K562 (cell line): ENCODE results near the gene NREP. TPM values are rescaled to one million over a fixed set of nuclear protein-coding genes. Genes with fewer than 3 reads are reported as not detected.

ENCODE experiments used
- ATAC-seq: fragments of 200-7000 bp; cut with Tn5 transposase; 3 replicates; pipeline ENCODE4 v1.9.1; 2020; ENCODE audit warnings: moderate library complexity
- BruUV-seq: library from RNA; stranded (reverse); fragments of 400-500 nt; replicated peaks from 2 replicates; lab custom pipeline; 2021; lab: Mats Ljungman, UMichigan
- CTCF ChIA-PET: fragments of 300-600 bp; formaldehyde crosslinking; extraction: SDS; loops from one replicate; lab custom pipeline; 2021; ENCODE audit warnings: low intra/inter-chr PET ratio; lab: Yijun Ruan, JAX
- POLR2A ChIA-PET: fragments of 300-600, 350-650 bp; sonication (Branson Sonifier 250); formaldehyde crosslinking; extraction: SDS; loops from one replicate; lab custom pipeline; 2021; ENCODE audit warnings: antibody characterized with exemption, inconsistent platforms; lab: Yijun Ruan, JAX
- DNase-seq, 4 experiments: peaks; one replicate each; pipeline versions ENCODE4 v3.0.0 to v3.0.0-alpha.2; 2011 to 2018; ENCODE audit warnings: low spot score in 3 of 4, mixed read lengths in 3 of 4; ENCODE audit errors: extremely low read depth in 1 of 4
- FAIRE-seq: peaks from 2 replicates; lab custom pipeline; 2011; peaks lifted over from hg19 to GRCh38; lab: Jason Lieb, UNC
- H2AFZ ChIP-seq: 2 replicates; pipeline ENCODE4 v1.6.0; 2011; ENCODE audit warnings: low read depth, low read length, control low read depth, inconsistent platforms
- H3K27ac ChIP-seq: fragments of 200-600 bp; 3 replicates; pipeline ENCODE4 v1.8.0; 2011; ENCODE audit warnings: low read depth, mild to moderate bottlenecking, control low read depth, inconsistent platforms, low read length, moderate library complexity, mixed read lengths; ENCODE audit errors: extremely low read depth
- H3K27me3 ChIP-seq, 2 experiments: fragments of 300-600 bp in 1 of 2; 2 replicates in 1 of 2; 3 replicates in 1 of 2; pipeline versions ENCODE4 v1.6.0 to v1.8.0; 2011; ENCODE audit warnings: inconsistent platforms in 2 of 2, low read length in 2 of 2, mild to moderate bottlenecking in 1 of 2, mixed read lengths in 1 of 2, moderate library complexity in 1 of 2; ENCODE audit not compliant: control insufficient read depth in 2 of 2, insufficient read depth in 2 of 2
- H3K36me3 ChIP-seq: fragments of 300-600 bp; 3 replicates; pipeline ENCODE4 v1.8.0; 2011; ENCODE audit warnings: mild to moderate bottlenecking, low read length, inconsistent platforms; ENCODE audit not compliant: control insufficient read depth, insufficient read depth
- H3K4me1 ChIP-seq, 2 experiments: fragments of 200-600 bp in 1 of 2; replicated peaks in 1 of 2; 2 replicates in 1 of 2; 3 replicates in 1 of 2; pipeline versions ENCODE4 v1.5.1 to v1.8.0; 2011; ENCODE audit warnings: inconsistent platforms in 2 of 2, low read length in 2 of 2, mild to moderate bottlenecking in 1 of 2, mixed read lengths in 1 of 2, moderate library complexity in 1 of 2; ENCODE audit not compliant: control insufficient read depth in 2 of 2, insufficient read depth in 2 of 2
- H3K4me2 ChIP-seq: 2 replicates; pipeline ENCODE4 v1.6.1; 2011; ENCODE audit warnings: low read length, control low read depth, inconsistent platforms, mixed read lengths; ENCODE audit not compliant: insufficient read depth
- H3K4me3 ChIP-seq: fragments of 200-600 bp; sonication (generic), shearing (Covaris generic); 2 replicates; pipeline ENCODE4 v1.5.1; 2016; ENCODE audit warnings: control low read depth, inconsistent platforms
- H3K79me2 ChIP-seq: fragments of 200-600 bp; 3 replicates; pipeline ENCODE4 v1.8.0; 2011; ENCODE audit warnings: low read length, inconsistent platforms; ENCODE audit not compliant: control insufficient read depth, insufficient read depth
- H3K9ac ChIP-seq, 2 experiments: 2 replicates each; pipeline versions ENCODE4 v1.6.0 to v1.6.1; 2011; ENCODE audit warnings: low read depth in 2 of 2, low read length in 2 of 2, control low read depth in 1 of 2, inconsistent platforms in 1 of 2, mild to moderate bottlenecking in 1 of 2, mixed read lengths in 1 of 2; ENCODE audit not compliant: insufficient read depth in 1 of 2
- H3K9me1 ChIP-seq: one replicate; pipeline ENCODE4 v1.6.0; 2011; ENCODE audit warnings: inconsistent platforms, mild to moderate bottlenecking, low read length, moderate library complexity; ENCODE audit not compliant: control insufficient read depth, insufficient read depth
- H3K9me3 ChIP-seq: replicated peaks from 2 replicates; pipeline ENCODE4 v1.5.1; 2011; ENCODE audit warnings: low read depth, low read length, inconsistent platforms; ENCODE audit not compliant: control insufficient read depth, insufficient read depth
- H4K20me1 ChIP-seq: replicated peaks from 2 replicates; pipeline ENCODE4 v1.6.1; 2011; ENCODE audit warnings: low read length, inconsistent platforms, mixed read lengths; ENCODE audit not compliant: control insufficient read depth, insufficient read depth
- CHD4 ChIP-seq: fragments of 200-600 bp; sonication (generic); IDR thresholded peaks from 3 replicates; pipeline ENCODE4 v1.6.1; 2012; ENCODE audit warnings: low read depth, mild to moderate bottlenecking, mixed read lengths, low read length, inconsistent platforms; ENCODE audit not compliant: insufficient read depth, insufficient replicate concordance, poor library complexity, severe bottlenecking
- ETV1 ChIP-seq: fragments of 450-650 bp; conservative IDR thresholded peaks from 2 replicates; pipeline ENCODE4 v1.6.1; 2016; ENCODE audit warnings: missing genetic modification characterization, control low read depth, low read depth, missing compliant biosample characterization
- ZFP36 ChIP-seq: fragments of 150-350 bp; IDR thresholded peaks from 2 replicates; pipeline ENCODE4 v1.6.1; 2018; ENCODE audit warnings: low read length, low read depth; ENCODE audit not compliant: partially characterized antibody
- WGBS: fragments of 100-300 bp; shearing (Covaris generic); methylation state at CpG from one replicate; pipeline ENCODE4 v1.1.6; 2016; ENCODE audit warnings: low coverage, mixed read lengths; ENCODE audit not compliant: insufficient coverage; ENCODE audit errors: missing lambda C conversion rate; 5-methylcytosine and 5-hydroxymethylcytosine counted together
- in situ Hi-C: fragments of 300-500 bp; cut with MboI; formaldehyde crosslinking; loops from 4 replicates; pipeline ENCODE4 v1.15.0; 2018; ENCODE audit warnings: inconsistent platforms, mixed read lengths
- intact Hi-C: fragments of 100-400 bp; cut with micrococcal nuclease; formaldehyde crosslinking; loops from 2 replicates; pipeline ENCODE4 v1.14.2; 2022
- polyA plus RNA-seq, 8 experiments: library from polyadenylated mRNA; depleted of rRNA in 4 of 8; stranded (reverse) in 5 of 8; unstranded in 3 of 8; fragments of >200 nt; fragmentation: Nextera tagmentation in 2 of 8; fragmentation: Illumina TruSeq in 1 of 8; extraction: Ambion mirVana in 2 of 8; extraction: Trizol in 1 of 8; gene quantifications; 2 replicates each; pipeline versions ENCODE4 v1.2.1 to v1.2.3, GENCODE V29; 2011 to 2014; ENCODE audit warnings: inconsistent platforms in 1 of 8, missing spikeins in 1 of 8
- total RNA-seq, 7 experiments: library from RNA; depleted of rRNA in 6 of 7; stranded (reverse); fragments of >200 nt in 6 of 7; fragmentation: Illumina TruSeq in 2 of 7; extraction: Trizol in 2 of 7; gene quantifications; 2 replicates each; pipeline versions ENCODE4 v1.2.1 to v1.2.3, GENCODE V29; 2011 to 2021; ENCODE audit warnings: low replicate concordance in 1 of 7
- TF ChIP-seq, protein P1 (sequence below): fragments of 250-450 bp; sonication (Bioruptor Pico); IDR thresholded peaks from 2 replicates; pipeline ENCODE4 v1.5.1; 2021; ENCODE audit warnings: mild to moderate bottlenecking

Gene NREP
- total and polyA plus RNA-seq, 9 of the 15 experiments (the other 6 are each of a cell fraction or from before 2014, with no cell fraction given) = 0.08 to 0.58 (median 0.23) TPM; not detected in 1

DNA sequence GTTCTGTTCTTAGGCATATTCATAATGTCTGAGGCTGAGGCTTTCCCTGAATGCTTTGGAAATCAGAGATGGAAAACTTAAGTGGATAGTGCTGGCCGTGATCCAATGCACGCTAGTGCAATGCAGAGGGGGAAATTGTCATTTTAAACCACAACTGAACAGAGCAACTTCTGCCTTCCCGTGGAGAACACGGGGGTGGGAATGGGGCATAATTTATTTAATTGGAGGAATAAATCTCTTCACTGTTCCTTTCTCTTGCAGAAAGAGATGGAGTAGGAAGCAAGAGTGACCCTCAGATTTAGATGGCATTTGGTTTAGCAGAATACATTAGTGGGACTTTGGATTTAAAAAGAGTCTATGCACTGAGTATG, 22.9 kb upstream of the NREP start:
- no TSS peak for BruUV-seq
- no peak overlapping the region for H3K4me3 ChIP-seq
- TF ChIP-seq CHD4 = no peak
- no peak for TF ChIP-seq ZFP36
- TF ChIP-seq, protein P1, sequence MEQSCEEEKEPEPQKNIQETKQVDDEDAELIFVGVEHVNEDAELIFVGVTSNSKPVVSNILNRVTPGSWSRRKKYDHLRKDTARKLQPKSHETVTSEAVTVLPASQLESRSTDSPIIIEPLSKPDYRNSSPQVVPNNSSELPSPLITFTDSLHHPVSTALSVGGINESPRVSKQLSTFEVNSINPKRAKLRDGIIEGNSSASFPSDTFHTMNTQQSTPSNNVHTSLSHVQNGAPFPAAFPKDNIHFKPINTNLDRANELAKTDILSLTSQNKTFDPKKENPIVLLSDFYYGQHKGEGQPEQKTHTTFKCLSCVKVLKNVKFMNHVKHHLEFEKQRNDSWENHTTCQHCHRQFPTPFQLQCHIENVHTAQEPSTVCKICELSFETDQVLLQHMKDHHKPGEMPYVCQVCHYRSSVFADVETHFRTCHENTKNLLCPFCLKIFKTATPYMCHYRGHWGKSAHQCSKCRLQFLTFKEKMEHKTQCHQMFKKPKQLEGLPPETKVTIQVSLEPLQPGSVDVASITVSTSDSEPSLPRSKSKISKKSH (CRISPR knock-in tag) = no peak
- no peak for TF ChIP-seq ETV1 (tag)
- no peak overlapping the region for H3K9ac ChIP-seq
- H4K20me1 ChIP-seq = no peaks in the 10 kb centered on the region
- H3K4me1 ChIP-seq = no peaks in the 10 kb centered on the region
- no peaks in the 10 kb centered on the region for H3K27me3 ChIP-seq
- ChIA-PET CTCF (no interaction called here), POLR2A (no interaction called here)
- H3K4me2 ChIP-seq = no peak overlapping the region
- no peaks in the 10 kb centered on the region for H3K79me2 ChIP-seq
- no peaks in the 10 kb centered on the region for H3K36me3 ChIP-seq
- in situ Hi-C loops (no loop called here), intact Hi-C loops (no loop called here)
- WGBS = 2% methylated on average over 4 of the region's 4 CpGs
- DNase-seq (no peak), ATAC-seq (no peak), FAIRE-seq (no peak)
- H3K27ac ChIP-seq = no peak overlapping the region
- H2AFZ ChIP-seq = no peak overlapping the region
- no peaks in the 10 kb centered on the region for H3K9me1 ChIP-seq
- H3K9me3 ChIP-seq = no peaks in the 10 kb centered on the region
